Liver (tissue), 9 donors: ENCODE results near the gene MLF1. TPM values are rescaled to one million over a fixed set of nuclear protein-coding genes. Genes with fewer than 3 reads are reported as not detected.

Experiments used
- DNase-seq: peaks from one replicate; pipeline ENCODE4 v3.0.0-alpha.2; 2017; ENCODE audit warnings: low spot score
- H3K27ac ChIP-seq, 2 donors: one replicate each; pipeline ENCODE4 v1.7.0; 2013; ENCODE audit warnings: inconsistent platforms in 2 of 2, low read length in 2 of 2, control low read depth in 1 of 2, low read depth in 1 of 2, mild to moderate bottlenecking in 1 of 2
- H3K27me3 ChIP-seq, 4 donors: one replicate each; pipeline versions ENCODE4 v1.6.1 to v1.7.0; 2013; ENCODE audit warnings: low read length in 3 of 4, inconsistent platforms in 1 of 4, mild to moderate bottlenecking in 1 of 4, moderate library complexity in 1 of 4; ENCODE audit not compliant: control insufficient read depth in 4 of 4, insufficient read depth in 4 of 4
- H3K36me3 ChIP-seq, 4 donors: one replicate each; pipeline versions ENCODE4 v1.6.1 to v1.7.0; 2013; ENCODE audit warnings: low read length in 3 of 4, mild to moderate bottlenecking in 3 of 4, low read depth in 1 of 4, moderate library complexity in 1 of 4; ENCODE audit not compliant: control insufficient read depth in 4 of 4, insufficient read depth in 3 of 4
- H3K4me1 ChIP-seq, 4 donors: one replicate each; pipeline versions ENCODE4 v1.6.1 to v1.7.0; 2013; ENCODE audit warnings: low read length in 3 of 4, mild to moderate bottlenecking in 3 of 4, moderate library complexity in 1 of 4; ENCODE audit not compliant: control insufficient read depth in 4 of 4, insufficient read depth in 4 of 4
- H3K4me3 ChIP-seq, 3 donors: one replicate each; pipeline versions ENCODE4 v1.6.1 to v1.7.0; 2013; ENCODE audit warnings: low read length in 3 of 3, control low read depth in 1 of 3, low read depth in 1 of 3, mild to moderate bottlenecking in 1 of 3
- H3K9ac ChIP-seq, 2 donors: one replicate each; pipeline ENCODE4 v1.7.0; 2013; ENCODE audit warnings: low read length in 2 of 2, mild to moderate bottlenecking in 2 of 2, moderate library complexity in 2 of 2, control low read depth in 1 of 2, low read depth in 1 of 2
- H3K9me3 ChIP-seq, 4 donors: one replicate each; pipeline versions ENCODE4 v1.6.1 to v1.7.0; 2013; ENCODE audit warnings: low read length in 3 of 4; ENCODE audit not compliant: control insufficient read depth in 4 of 4
- CTCF ChIP-seq: fragments of 150-350 bp; IDR thresholded peaks from 2 replicates; pipeline ENCODE4 v1.5.1; 2017; ENCODE audit warnings: improper control_type of control experiment, low read depth, low read length; ENCODE audit not compliant: missing input control
- EGR1 ChIP-seq, 2 donors: IDR thresholded peaks; 2 replicates each; pipeline ENCODE4 v1.6.1; 2016 to 2018; ENCODE audit warnings: antibody characterized with exemption in 2 of 2, low read depth in 2 of 2
- MAX ChIP-seq: IDR thresholded peaks from 2 replicates; pipeline ENCODE4 v1.6.1; 2016; ENCODE audit warnings: antibody characterized with exemption
- RAD21 ChIP-seq, 2 donors: IDR thresholded peaks; 2 replicates each; pipeline ENCODE4 v1.6.1; 2016; ENCODE audit warnings: antibody characterized with exemption in 2 of 2, mild to moderate bottlenecking in 2 of 2
- SP1 ChIP-seq: IDR thresholded peaks from 2 replicates; pipeline ENCODE4 v1.6.1; 2018; ENCODE audit warnings: antibody characterized with exemption, mild to moderate bottlenecking
- TAF1 ChIP-seq: conservative IDR thresholded peaks from 2 replicates; pipeline ENCODE4 v1.6.1; 2016; ENCODE audit warnings: antibody characterized with exemption, mild to moderate bottlenecking
- YY1 ChIP-seq: IDR thresholded peaks from 2 replicates; pipeline ENCODE4 v1.6.1; 2016; ENCODE audit warnings: antibody characterized with exemption, mild to moderate bottlenecking
- WGBS: extraction: QIAGEN DNeasy Blood & Tissue Kit; methylation state at CpG from one replicate; pipeline ENCODE4 v1.1.7; 2013; 5-methylcytosine and 5-hydroxymethylcytosine counted together
- polyA plus RNA-seq, 2 donors: library from polyadenylated mRNA; stranded (reverse) in 1 of 2; unstranded in 1 of 2; fragments of 200-250 nt in 1 of 2; fragments of >200 nt in 1 of 2; fragmentation: Nextera tagmentation in 1 of 2; extraction: Ambion mirVana in 1 of 2; gene quantifications; one replicate each; pipeline versions ENCODE4 v1.2.1 to v1.2.3, GENCODE V29; 2013 to 2015
- total RNA-seq, 2 donors: library from RNA; depleted of rRNA; stranded (reverse); fragments of >200 nt; gene quantifications; one replicate each; pipeline ENCODE4 v1.2.3, GENCODE V29; 2014
- TF ChIP-seq, protein P1 (sequence below): IDR thresholded peaks from 2 replicates; pipeline ENCODE4 v1.6.1; 2016; ENCODE audit warnings: antibody characterized with exemption, mild to moderate bottlenecking
- TF ChIP-seq, protein P2 (sequence below): IDR thresholded peaks from 2 replicates; pipeline ENCODE4 v1.6.1; 2016; ENCODE audit warnings: antibody characterized with exemption
- TF ChIP-seq, protein P3 (sequence below): IDR thresholded peaks from 2 replicates; pipeline ENCODE4 v1.6.1; 2016; ENCODE audit warnings: antibody characterized with exemption
- donor health status: healthy.
- donor health status: healthy.
- donor health status: healthy.
- donor health status: healthy.
- donor health status: healthy.

Gene MLF1
- total RNA-seq (1 to 10 TPM in 1 of 2 donors, under 1 TPM in 1; 0.25 to 3.3 TPM), polyA plus RNA-seq (under 1 TPM; 0.20 to 0.64 TPM)

DNA sequence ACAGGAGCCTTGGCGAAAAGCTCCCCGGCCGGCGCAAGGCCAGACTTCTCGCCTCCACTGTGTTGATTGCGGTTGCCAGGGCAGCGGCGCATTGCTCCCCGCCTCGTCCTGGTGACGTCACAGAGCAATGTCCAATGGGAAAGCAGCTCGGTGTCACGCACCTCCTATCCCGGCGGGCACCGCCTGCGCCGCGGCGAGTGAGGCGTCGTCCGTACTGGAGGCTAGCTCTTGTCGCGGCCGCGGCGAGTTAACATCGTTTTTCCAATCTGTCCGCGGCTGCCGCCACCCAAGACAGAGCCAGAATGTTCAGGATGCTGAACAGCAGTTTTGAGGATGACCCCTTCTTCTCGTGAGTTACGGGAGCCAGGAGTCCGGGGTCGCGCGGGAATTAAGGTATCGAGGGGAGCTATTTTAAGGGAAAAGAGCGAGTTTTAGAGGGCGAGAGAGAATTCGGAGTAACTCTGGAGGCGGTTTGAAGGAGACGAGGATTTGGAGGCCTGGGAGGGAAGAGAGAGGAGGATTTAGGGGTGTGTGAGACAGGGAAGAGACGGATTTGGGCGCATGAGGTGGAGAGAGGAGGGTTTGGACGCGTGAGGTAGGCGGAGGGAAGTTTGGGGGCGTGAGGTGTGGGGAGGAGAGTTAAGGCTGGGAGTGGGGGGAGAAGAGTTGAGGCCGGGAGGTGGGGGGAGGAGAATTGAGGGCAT lies at the start of gene MLF1:
Gene MLF1 (plus strand): TSS at position 196 of the 704 bp plus-strand sequence. CDS start 107 bp downstream, at position 303.
- Histone ChIP-seq H3K27me3 (peaks cover 0 to 10% (median 1%) of the 10 kb centered on the region in 4 donors), H3K36me3 (no peaks in the 10 kb centered on the region), H3K4me3 (peak within 1 kb of the TSS; percentile 21 to 42 (median 39)), H3K27ac (no peak within 1 kb of the TSS), H3K9me3 (no peaks in the 10 kb centered on the region), H3K4me1 (peaks cover 2 to 6% (median 5%) of the 10 kb centered on the region in 4 donors), H3K9ac (no peak within 1 kb of the TSS)
- DNase-seq, result peak; percentile 96
- TF ChIP-seq SP1, result peak; percentile 54
- TF ChIP-seq MAX, result peak; percentile 60
- TF ChIP-seq, protein P1, sequence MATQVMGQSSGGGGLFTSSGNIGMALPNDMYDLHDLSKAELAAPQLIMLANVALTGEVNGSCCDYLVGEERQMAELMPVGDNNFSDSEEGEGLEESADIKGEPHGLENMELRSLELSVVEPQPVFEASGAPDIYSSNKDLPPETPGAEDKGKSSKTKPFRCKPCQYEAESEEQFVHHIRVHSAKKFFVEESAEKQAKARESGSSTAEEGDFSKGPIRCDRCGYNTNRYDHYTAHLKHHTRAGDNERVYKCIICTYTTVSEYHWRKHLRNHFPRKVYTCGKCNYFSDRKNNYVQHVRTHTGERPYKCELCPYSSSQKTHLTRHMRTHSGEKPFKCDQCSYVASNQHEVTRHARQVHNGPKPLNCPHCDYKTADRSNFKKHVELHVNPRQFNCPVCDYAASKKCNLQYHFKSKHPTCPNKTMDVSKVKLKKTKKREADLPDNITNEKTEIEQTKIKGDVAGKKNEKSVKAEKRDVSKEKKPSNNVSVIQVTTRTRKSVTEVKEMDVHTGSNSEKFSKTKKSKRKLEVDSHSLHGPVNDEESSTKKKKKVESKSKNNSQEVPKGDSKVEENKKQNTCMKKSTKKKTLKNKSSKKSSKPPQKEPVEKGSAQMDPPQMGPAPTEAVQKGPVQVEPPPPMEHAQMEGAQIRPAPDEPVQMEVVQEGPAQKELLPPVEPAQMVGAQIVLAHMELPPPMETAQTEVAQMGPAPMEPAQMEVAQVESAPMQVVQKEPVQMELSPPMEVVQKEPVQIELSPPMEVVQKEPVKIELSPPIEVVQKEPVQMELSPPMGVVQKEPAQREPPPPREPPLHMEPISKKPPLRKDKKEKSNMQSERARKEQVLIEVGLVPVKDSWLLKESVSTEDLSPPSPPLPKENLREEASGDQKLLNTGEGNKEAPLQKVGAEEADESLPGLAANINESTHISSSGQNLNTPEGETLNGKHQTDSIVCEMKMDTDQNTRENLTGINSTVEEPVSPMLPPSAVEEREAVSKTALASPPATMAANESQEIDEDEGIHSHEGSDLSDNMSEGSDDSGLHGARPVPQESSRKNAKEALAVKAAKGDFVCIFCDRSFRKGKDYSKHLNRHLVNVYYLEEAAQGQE, result no peak
- whole genome bisulfite sequencing, result 4% methylated on average over 51 of the region's 51 CpGs

DNA sequence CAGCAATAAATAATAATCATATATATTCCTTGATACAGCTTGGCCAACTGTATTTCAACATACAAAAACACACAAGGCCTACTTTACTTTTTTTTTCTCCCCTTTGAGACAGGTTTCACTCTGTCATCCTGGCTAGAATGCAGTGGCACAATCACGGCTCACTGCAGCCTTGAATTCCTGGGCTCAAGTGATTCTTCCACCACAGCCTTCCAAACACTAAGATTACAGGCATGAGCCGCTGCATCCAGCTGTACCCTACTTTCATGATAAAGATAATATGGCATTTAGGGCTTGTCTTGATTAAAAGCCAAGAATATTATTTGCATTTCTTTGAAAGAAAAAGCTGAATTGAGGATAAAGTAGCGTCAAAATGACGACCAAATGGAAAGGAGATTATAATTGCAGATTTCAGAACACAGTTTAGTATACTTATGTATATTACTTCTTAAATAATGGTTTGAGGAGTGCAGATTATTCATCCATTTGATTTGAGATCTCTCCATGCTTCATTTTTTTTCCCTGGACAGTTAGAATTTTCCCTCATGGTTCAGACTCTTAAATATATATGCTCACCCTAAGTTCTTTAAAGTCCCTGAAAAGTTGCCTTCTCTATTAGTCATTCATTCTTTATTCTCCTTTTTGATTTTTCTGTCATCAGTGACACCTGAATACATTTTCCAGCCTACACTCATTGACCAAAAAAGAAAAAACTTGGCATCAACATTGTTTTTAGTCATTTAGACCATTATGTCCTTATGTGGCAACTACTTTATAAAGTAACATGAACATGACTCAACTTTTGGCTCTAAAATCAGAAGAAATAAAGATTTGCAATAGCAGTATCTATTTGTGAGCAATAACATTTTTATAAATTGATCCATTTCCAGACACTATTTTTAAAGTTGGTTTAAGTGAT lies 48.5 kb upstream of the MLF1 start:
- TF ChIP-seq, protein P2, sequence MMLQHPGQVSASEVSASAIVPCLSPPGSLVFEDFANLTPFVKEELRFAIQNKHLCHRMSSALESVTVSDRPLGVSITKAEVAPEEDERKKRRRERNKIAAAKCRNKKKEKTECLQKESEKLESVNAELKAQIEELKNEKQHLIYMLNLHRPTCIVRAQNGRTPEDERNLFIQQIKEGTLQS, result no peak
- TF ChIP-seq YY1, result no peak
- no peak for TF ChIP-seq CTCF
- TF ChIP-seq RAD21 (IDR thresholded peaks at IDR 0.05), result no peak
- TF ChIP-seq TAF1, result no peak
- TF ChIP-seq SP1, result no peak
- TF ChIP-seq, protein P3, sequence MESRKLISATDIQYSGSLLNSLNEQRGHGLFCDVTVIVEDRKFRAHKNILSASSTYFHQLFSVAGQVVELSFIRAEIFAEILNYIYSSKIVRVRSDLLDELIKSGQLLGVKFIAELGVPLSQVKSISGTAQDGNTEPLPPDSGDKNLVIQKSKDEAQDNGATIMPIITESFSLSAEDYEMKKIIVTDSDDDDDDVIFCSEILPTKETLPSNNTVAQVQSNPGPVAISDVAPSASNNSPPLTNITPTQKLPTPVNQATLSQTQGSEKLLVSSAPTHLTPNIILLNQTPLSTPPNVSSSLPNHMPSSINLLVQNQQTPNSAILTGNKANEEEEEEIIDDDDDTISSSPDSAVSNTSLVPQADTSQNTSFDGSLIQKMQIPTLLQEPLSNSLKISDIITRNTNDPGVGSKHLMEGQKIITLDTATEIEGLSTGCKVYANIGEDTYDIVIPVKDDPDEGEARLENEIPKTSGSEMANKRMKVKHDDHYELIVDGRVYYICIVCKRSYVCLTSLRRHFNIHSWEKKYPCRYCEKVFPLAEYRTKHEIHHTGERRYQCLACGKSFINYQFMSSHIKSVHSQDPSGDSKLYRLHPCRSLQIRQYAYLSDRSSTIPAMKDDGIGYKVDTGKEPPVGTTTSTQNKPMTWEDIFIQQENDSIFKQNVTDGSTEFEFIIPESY, result no peak
- TF ChIP-seq EGR1 (IDR thresholded peaks at IDR 0.05; ENCODE audit: low read depth in 2 of 2), result no peak
- Histone ChIP-seq H3K9ac (no peak overlapping the region), H3K4me3 (no peak overlapping the region), H3K9me3 (no peaks in the 10 kb centered on the region), H3K27me3 (no peaks in the 10 kb centered on the region), H3K36me3 (no peaks in the 10 kb centered on the region), H3K27ac (no peak overlapping the region), H3K4me1 (no peaks in the 10 kb centered on the region)
- no peak for DNase-seq
- 94% methylated on average over 4 of the region's 4 CpGs for WGBS
